GM12878 (cell line): ENCODE data around the gene GJB1. TPM values are rescaled to one million over a fixed set of nuclear protein-coding genes. Genes with fewer than 3 reads are reported as not detected.

Experiments used
- BACH1 ChIP-seq: fragments of 450-650 bp; IDR thresholded peaks from 2 replicates; pipeline ENCODE4 v1.6.1; 2017; ENCODE audit warnings: mild to moderate bottlenecking, borderline replicate concordance
- BHLHE40 ChIP-seq, 2 experiments: fragments of 450-650 bp in 1 of 2; IDR thresholded peaks; 2 replicates each; pipeline ENCODE4 v1.6.1; 2011 to 2017; ENCODE audit warnings: low read depth in 2 of 2, borderline replicate concordance in 1 of 2, improper control_type of control experiment in 1 of 2, low read length in 1 of 2, mild to moderate bottlenecking in 1 of 2
- CBX5 ChIP-seq: sonication (generic); IDR thresholded peaks from 2 replicates; pipeline ENCODE4 v1.6.1; 2016; ENCODE audit warnings: low read depth, moderate library complexity, mild to moderate bottlenecking, inconsistent platforms
- CHD4 ChIP-seq: fragments of 200-600 bp; sonication (generic); IDR thresholded peaks from 2 replicates; pipeline ENCODE4 v1.6.1; 2016; ENCODE audit warnings: mild to moderate bottlenecking
- DPF2 ChIP-seq: fragments of 450-650 bp; IDR thresholded peaks from 2 replicates; pipeline ENCODE4 v1.6.1; 2017; ENCODE audit warnings: mild to moderate bottlenecking
- ESRRA ChIP-seq: IDR thresholded peaks from 2 replicates; pipeline ENCODE4 v1.6.1; 2012; ENCODE audit warnings: mild to moderate bottlenecking, low read length, improper control_type of control experiment
- HCFC1 ChIP-seq: fragments of 150-350 bp; IDR thresholded peaks from 2 replicates; pipeline ENCODE4 v1.6.1; 2014; ENCODE audit warnings: low read length
- JUNB ChIP-seq: IDR thresholded peaks from 2 replicates; pipeline ENCODE4 v1.6.1; 2016; ENCODE audit warnings: antibody characterized with exemption, mild to moderate bottlenecking
- KDM1A ChIP-seq: fragments of 200-600 bp; sonication (generic); IDR thresholded peaks from 2 replicates; pipeline ENCODE4 v1.6.1; 2016; ENCODE audit warnings: borderline replicate concordance
- KLF5 ChIP-seq: fragments of 450-650 bp; IDR thresholded peaks from 2 replicates; pipeline ENCODE4 v1.6.1; 2014; ENCODE audit warnings: mild to moderate bottlenecking; ENCODE audit not compliant: partially characterized antibody
- LARP7 ChIP-seq: fragments of 450-650 bp; IDR thresholded peaks from 2 replicates; pipeline ENCODE4 v1.6.1; 2017; ENCODE audit warnings: mild to moderate bottlenecking
- MEF2A ChIP-seq: IDR thresholded peaks from 2 replicates; pipeline ENCODE4 v1.6.1; 2011; ENCODE audit warnings: low read depth, mild to moderate bottlenecking, low read length, moderate library complexity; ENCODE audit not compliant: insufficient read depth
- MYB ChIP-seq: fragments of 150-350 bp; IDR thresholded peaks from 2 replicates; pipeline ENCODE4 v1.6.1; 2014; ENCODE audit warnings: mild to moderate bottlenecking, low read depth, low read length, borderline replicate concordance
- MYC ChIP-seq: IDR thresholded peaks from 2 replicates; pipeline ENCODE4 v1.6.1; 2011; ENCODE audit warnings: mild to moderate bottlenecking, low read length, moderate library complexity, inconsistent platforms; ENCODE audit not compliant: insufficient read depth, insufficient replicate concordance, insufficient read length, severe bottlenecking
- POLR2AphosphoS2 ChIP-seq: IDR thresholded peaks from 2 replicates; pipeline ENCODE4 v1.6.1; 2011; ENCODE audit warnings: low read depth, mild to moderate bottlenecking, low read length, improper control_type of control experiment, moderate library complexity
- POLR2AphosphoS5 ChIP-seq: IDR thresholded peaks from 2 replicates; pipeline ENCODE4 v1.6.1; 2011; ENCODE audit warnings: mild to moderate bottlenecking, low read length, inconsistent platforms
- SPI1 ChIP-seq: IDR thresholded peaks from 2 replicates; pipeline ENCODE4 v1.6.1; 2011; ENCODE audit warnings: low read depth, mild to moderate bottlenecking, low read length, moderate library complexity, borderline replicate concordance; ENCODE audit not compliant: insufficient read depth
- SREBF2 ChIP-seq: IDR thresholded peaks from 2 replicates; pipeline ENCODE4 v1.6.1; 2012; ENCODE audit warnings: mild to moderate bottlenecking, low read length
- TCF7 ChIP-seq: IDR thresholded peaks from 2 replicates; pipeline ENCODE4 v1.6.1; 2014; ENCODE audit warnings: antibody characterized with exemption, borderline replicate concordance
- ZNF217 ChIP-seq: fragments of 450-650 bp; IDR thresholded peaks from 2 replicates; pipeline ENCODE4 v1.6.1; 2017; ENCODE audit warnings: antibody characterized with exemption, mild to moderate bottlenecking
- polyA plus RNA-seq, 11 experiments: library from polyadenylated mRNA; depleted of rRNA in 4 of 11; unstranded in 6 of 11; stranded (reverse) in 5 of 11; fragments of >200 nt; fragmentation: Nextera tagmentation in 4 of 11; fragmentation: Illumina TruSeq in 1 of 11; extraction: Ambion mirVana in 4 of 11; extraction: Trizol in 1 of 11; gene quantifications; 1 replicate in 1 of 11; 2 replicates in 10 of 11; pipeline versions ENCODE4 v1.2.1 to v1.2.3, GENCODE V29; 2011 to 2016; ENCODE audit warnings: inconsistent platforms in 2 of 11, missing spikeins in 2 of 11, low read depth in 1 of 11
- total RNA-seq, 4 experiments: library from RNA; depleted of rRNA in 3 of 4; stranded (reverse); fragments of >200 nt in 3 of 4; fragmentation: Illumina TruSeq in 1 of 4; extraction: Trizol in 1 of 4; gene quantifications; 2 replicates each; pipeline versions ENCODE4 v1.2.1 to v1.2.3, GENCODE V29; 2013 to 2021
- TF ChIP-seq, protein P1 (sequence below): fragments of 150-350 bp; IDR thresholded peaks from 2 replicates; pipeline ENCODE4 v1.6.1; 2014; ENCODE audit warnings: mild to moderate bottlenecking, low read depth, low read length
- TF ChIP-seq, protein P2 (sequence below): fragments of 450-650 bp; IDR thresholded peaks from 2 replicates; pipeline ENCODE4 v1.6.1; 2017; ENCODE audit warnings: mild to moderate bottlenecking
- TF ChIP-seq, protein P3 (sequence below): fragments of 450-650 bp; IDR thresholded peaks from 2 replicates; pipeline ENCODE4 v1.6.1; 2016; ENCODE audit warnings: mild to moderate bottlenecking

GJB1 gene
- total and polyA plus RNA-seq, 10 of the 15 experiments (the other 5 are each of a cell fraction or from before 2014, with no cell fraction given), result not detected

DNA sequence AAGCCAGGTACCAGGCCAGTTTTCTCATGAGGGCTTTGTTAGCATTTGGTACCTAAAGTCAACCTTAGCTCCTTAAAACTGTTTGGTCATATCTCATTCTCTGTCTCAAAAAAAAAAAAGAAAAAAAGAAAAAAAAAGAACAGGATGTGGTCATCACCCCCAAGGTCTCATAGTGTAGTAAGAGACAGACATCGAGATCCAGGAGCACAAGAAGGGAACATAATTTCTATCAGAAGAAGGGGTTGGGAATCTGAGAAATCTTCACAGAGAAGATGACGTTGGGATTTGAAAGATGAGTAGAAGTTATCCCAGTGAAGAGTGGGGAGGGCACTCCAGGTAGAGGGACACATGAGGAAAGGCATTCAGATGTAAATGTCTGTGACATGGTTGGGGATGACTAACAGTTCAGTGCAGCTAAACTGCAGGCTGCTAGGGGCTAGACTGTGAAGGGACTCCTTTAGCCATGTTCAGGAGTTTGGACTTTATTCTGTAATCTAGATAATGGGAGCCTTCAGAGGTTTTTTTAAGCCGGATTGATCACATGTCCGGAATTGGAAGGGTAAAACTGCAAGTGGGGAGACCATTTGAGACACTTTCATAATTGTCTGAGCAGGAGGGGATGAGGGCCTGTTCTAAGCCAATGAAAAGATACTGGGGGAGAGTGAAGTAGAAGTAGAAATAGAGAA, 26.9 kb upstream of the GJB1 start (continued):
- TF ChIP-seq, protein P1, sequence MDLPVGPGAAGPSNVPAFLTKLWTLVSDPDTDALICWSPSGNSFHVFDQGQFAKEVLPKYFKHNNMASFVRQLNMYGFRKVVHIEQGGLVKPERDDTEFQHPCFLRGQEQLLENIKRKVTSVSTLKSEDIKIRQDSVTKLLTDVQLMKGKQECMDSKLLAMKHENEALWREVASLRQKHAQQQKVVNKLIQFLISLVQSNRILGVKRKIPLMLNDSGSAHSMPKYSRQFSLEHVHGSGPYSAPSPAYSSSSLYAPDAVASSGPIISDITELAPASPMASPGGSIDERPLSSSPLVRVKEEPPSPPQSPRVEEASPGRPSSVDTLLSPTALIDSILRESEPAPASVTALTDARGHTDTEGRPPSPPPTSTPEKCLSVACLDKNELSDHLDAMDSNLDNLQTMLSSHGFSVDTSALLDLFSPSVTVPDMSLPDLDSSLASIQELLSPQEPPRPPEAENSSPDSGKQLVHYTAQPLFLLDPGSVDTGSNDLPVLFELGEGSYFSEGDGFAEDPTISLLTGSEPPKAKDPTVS, result no peak
- TF ChIP-seq SPI1, result no peak
- TF ChIP-seq KLF5, result no peak
- TF ChIP-seq JUNB, result no peak
- no peak for TF ChIP-seq SREBF2
- no peak for TF ChIP-seq MEF2A
- no peak for TF ChIP-seq DPF2
- no peak for TF ChIP-seq CHD4
- no peak for TF ChIP-seq CBX5
- TF ChIP-seq HCFC1, result no peak
- TF ChIP-seq ESRRA, result no peak
- no peak for TF ChIP-seq BHLHE40 (IDR thresholded peaks at IDR 0.05; ENCODE audit: borderline replicate concordance in 1 of 2, low read depth in 2 of 2, low read length in 1 of 2)
- TF ChIP-seq TCF7, result no peak
- no peak for TF ChIP-seq MYB
- TF ChIP-seq BACH1, result no peak
- TF ChIP-seq POLR2AphosphoS2, result no peak
- no peak for TF ChIP-seq LARP7
- TF ChIP-seq ZNF217, result no peak
- TF ChIP-seq KDM1A, result no peak
- TF ChIP-seq, protein P2, sequence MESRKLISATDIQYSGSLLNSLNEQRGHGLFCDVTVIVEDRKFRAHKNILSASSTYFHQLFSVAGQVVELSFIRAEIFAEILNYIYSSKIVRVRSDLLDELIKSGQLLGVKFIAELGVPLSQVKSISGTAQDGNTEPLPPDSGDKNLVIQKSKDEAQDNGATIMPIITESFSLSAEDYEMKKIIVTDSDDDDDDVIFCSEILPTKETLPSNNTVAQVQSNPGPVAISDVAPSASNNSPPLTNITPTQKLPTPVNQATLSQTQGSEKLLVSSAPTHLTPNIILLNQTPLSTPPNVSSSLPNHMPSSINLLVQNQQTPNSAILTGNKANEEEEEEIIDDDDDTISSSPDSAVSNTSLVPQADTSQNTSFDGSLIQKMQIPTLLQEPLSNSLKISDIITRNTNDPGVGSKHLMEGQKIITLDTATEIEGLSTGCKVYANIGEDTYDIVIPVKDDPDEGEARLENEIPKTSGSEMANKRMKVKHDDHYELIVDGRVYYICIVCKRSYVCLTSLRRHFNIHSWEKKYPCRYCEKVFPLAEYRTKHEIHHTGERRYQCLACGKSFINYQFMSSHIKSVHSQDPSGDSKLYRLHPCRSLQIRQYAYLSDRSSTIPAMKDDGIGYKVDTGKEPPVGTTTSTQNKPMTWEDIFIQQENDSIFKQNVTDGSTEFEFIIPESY, result no peak
- no peak for TF ChIP-seq MYC
- TF ChIP-seq, protein P3, sequence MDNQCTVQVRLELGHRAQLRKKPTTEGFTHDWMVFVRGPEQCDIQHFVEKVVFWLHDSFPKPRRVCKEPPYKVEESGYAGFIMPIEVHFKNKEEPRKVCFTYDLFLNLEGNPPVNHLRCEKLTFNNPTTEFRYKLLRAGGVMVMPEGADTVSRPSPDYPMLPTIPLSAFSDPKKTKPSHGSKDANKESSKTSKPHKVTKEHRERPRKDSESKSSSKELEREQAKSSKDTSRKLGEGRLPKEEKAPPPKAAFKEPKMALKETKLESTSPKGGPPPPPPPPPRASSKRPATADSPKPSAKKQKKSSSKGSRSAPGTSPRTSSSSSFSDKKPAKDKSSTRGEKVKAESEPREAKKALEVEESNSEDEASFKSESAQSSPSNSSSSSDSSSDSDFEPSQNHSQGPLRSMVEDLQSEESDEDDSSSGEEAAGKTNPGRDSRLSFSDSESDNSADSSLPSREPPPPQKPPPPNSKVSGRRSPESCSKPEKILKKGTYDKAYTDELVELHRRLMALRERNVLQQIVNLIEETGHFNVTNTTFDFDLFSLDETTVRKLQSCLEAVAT, result 0 out of 2 replicates have a peak, but pooled peaks have one; percentile 18
- 0 out of 2 replicates have a peak, but pooled peaks have one; percentile 28 for TF ChIP-seq POLR2AphosphoS5
